HuH-7 (cell line): ENCODE data around the gene RGS17.
"Not testable (repeated sequence)": the region's sequence is repeated elsewhere in the genome, so short reads cannot be mapped to it uniquely, and the experiment has no call there.

Experiments
- DNase-seq: peaks from one replicate; pipeline ENCODE4 v3.0.0; 2011; ENCODE audit warnings: low spot score

RGS17 gene

GRCh38 chr6:153125032-153125431 lies 6.0 kb downstream of the RGS17 start:
- peak; percentile 61 for DNase-seq

GRCh38 chr6:153123801-153124200 lies 7.3 kb downstream of the RGS17 start:
- no peak for DNase-seq

- DNase-seq: no peak
These were observed 9.8 kb downstream of the RGS17 start for GRCh38 chr6:153121311-153121710.

- no peak for DNase-seq
These were observed 12.8 kb downstream of the RGS17 start for GRCh38 chr6:153117986-153118879.

- not testable (repeated sequence) for DNase-seq
These were observed 20.0 kb downstream of the RGS17 start for GRCh38 chr6:153111082-153111481.

GRCh38 chr6:153110612-153111011 lies 20.5 kb downstream of the RGS17 start:
- not testable (repeated sequence) for DNase-seq

- DNase-seq: no peak
These were observed 22.8 kb downstream of the RGS17 start for GRCh38 chr6:153108315-153108714.

- DNase-seq: no peak
These were observed 25.1 kb downstream of the RGS17 start for GRCh38 chr6:153106021-153106420.

GRCh38 chr6:153104220-153104619 lies 26.9 kb downstream of the RGS17 start:
- no peak for DNase-seq

- no peak for DNase-seq
These were observed 27.8 kb downstream of the RGS17 start for GRCh38 chr6:153103319-153103655.

GRCh38 chr6:153102605-153103318 lies 28.3 kb downstream of the RGS17 start:
- no peak for DNase-seq

- no peak for DNase-seq
These were observed 29.6 kb downstream of the RGS17 start for GRCh38 chr6:153101461-153101860.

GRCh38 chr6:153099636-153100035 lies 31.4 kb downstream of the RGS17 start:
- DNase-seq: no peak

GRCh38 chr6:153096792-153097191 lies 34.3 kb downstream of the RGS17 start:
- no peak for DNase-seq

GRCh38 chr6:153096031-153096430 lies 35.1 kb downstream of the RGS17 start:
- no peak for DNase-seq

- DNase-seq: no peak
These were observed 38.7 kb downstream of the RGS17 start for GRCh38 chr6:153092082-153093013.

GRCh38 chr6:153090241-153090930 lies 40.7 kb downstream of the RGS17 start:
- DNase-seq: no peak

- DNase-seq: no peak
These were observed 42.3 kb downstream of the RGS17 start for GRCh38 chr6:153088796-153089195.

- no peak for DNase-seq
These were observed 43.6 kb downstream of the RGS17 start for GRCh38 chr6:153087436-153087835.

- DNase-seq: no peak
These were observed 44.7 kb downstream of the RGS17 start for GRCh38 chr6:153086225-153086990.

- no peak for DNase-seq
These were observed 45.8 kb downstream of the RGS17 start for GRCh38 chr6:153085239-153085638.
